HCT116 (cell line): ENCODE results near the gene EN2. TPM values are rescaled to one million over a fixed set of nuclear protein-coding genes. Genes with fewer than 3 reads are reported as not detected.

Experiments used
- ATAC-seq: fragments of 200-7000 bp; cut with Tn5 transposase; 2 replicates; pipeline ENCODE4 v1.9.1; 2020; ENCODE audit warnings: mild to moderate bottlenecking, moderate library complexity
- BruUV-seq: library from RNA; stranded (reverse); fragments of 400-500 nt; replicated peaks from 2 replicates; lab custom pipeline; 2021; lab: Mats Ljungman, UMichigan
- CTCF ChIA-PET: fragments of 300-600 bp; sonication (Branson Sonifier 250); formaldehyde crosslinking; loops from one replicate; lab custom pipeline; 2021; ENCODE audit warnings: antibody characterized with exemption; lab: Charles Lee
- POLR2A ChIA-PET: fragments of 300-600, 350-600 bp; sonication (Branson Sonifier 250); formaldehyde crosslinking; loops from one replicate; lab custom pipeline; 2021; ENCODE audit warnings: antibody characterized with exemption; lab: Charles Lee
- RAD21 ChIA-PET, 2 experiments: fragments of 300-600 bp; sonication (Branson Sonifier 250); formaldehyde crosslinking; loops; one replicate each; lab custom pipeline; 2023; ENCODE audit warnings: low total read pairs in 2 of 2; ENCODE audit not compliant: uncharacterized antibody in 2 of 2, unreplicated experiment in 2 of 2, low non-redundant PET in 1 of 2; lab: Charles Lee
- DNase-seq: peaks from one replicate; pipeline ENCODE4 v3.0.0-alpha.2; 2010; ENCODE audit warnings: low read depth, low spot score
- H2AFZ ChIP-seq: fragments of 200-600 bp; shearing (Covaris generic), sonication (generic); 2 replicates; pipeline ENCODE4 v1.6.1; 2017; ENCODE audit warnings: low read depth, mixed run types, mixed read lengths, antibody characterized with exemption, low read length; ENCODE audit not compliant: poor library complexity, severe bottlenecking
- H3K27ac ChIP-seq: 2 replicates; pipeline ENCODE4 v1.5.1; 2012; ENCODE audit warnings: low read depth, low read length
- H3K27me3 ChIP-seq: fragments of 200-600 bp; sonication (generic); 2 replicates; pipeline ENCODE4 v1.6.1; 2016; ENCODE audit warnings: mixed run types, low read length, mixed read lengths; ENCODE audit not compliant: insufficient read depth
- H3K36me3 ChIP-seq, 2 experiments: fragments of 200-500 bp in 1 of 2; fragments of 200-600 bp in 1 of 2; sonication (Bioruptor generic) in 1 of 2; sonication (generic) in 1 of 2; 2 replicates each; pipeline versions ENCODE4 v1.5.1 to v1.6.1; 2014 to 2016; ENCODE audit warnings: low read length in 2 of 2, inconsistent platforms in 1 of 2, mixed read lengths in 1 of 2, mixed run types in 1 of 2; ENCODE audit not compliant: insufficient read depth in 2 of 2, control insufficient read depth in 1 of 2
- H3K4me1 ChIP-seq, 2 experiments: fragments of 200-600 bp in 1 of 2; sonication (generic) in 1 of 2; 2 replicates each; pipeline versions ENCODE4 v1.5.1 to v1.6.1; 2012 to 2017; ENCODE audit warnings: low read length in 2 of 2, inconsistent platforms in 1 of 2, mild to moderate bottlenecking in 1 of 2, mixed read lengths in 1 of 2, mixed run types in 1 of 2, moderate library complexity in 1 of 2; ENCODE audit not compliant: insufficient read depth in 2 of 2, control insufficient read depth in 1 of 2
- H3K4me2 ChIP-seq: fragments of 200-600 bp; sonication (generic); 2 replicates; pipeline ENCODE4 v1.6.1; 2017; ENCODE audit warnings: mixed run types, low read length, mixed read lengths
- H3K4me3 ChIP-seq, 2 experiments: fragments of 200-600 bp in 1 of 2; sonication (generic) in 1 of 2; replicated peaks in 1 of 2; 2 replicates each; pipeline ENCODE4 v1.5.1; 2011 to 2016; ENCODE audit warnings: low read length in 2 of 2, control low read depth in 1 of 2, low read depth in 1 of 2, mild to moderate bottlenecking in 1 of 2, mixed read lengths in 1 of 2, mixed run types in 1 of 2
- H3K79me2 ChIP-seq: fragments of 200-600 bp; sonication (generic); 2 replicates; pipeline ENCODE4 v1.6.1; 2017; ENCODE audit warnings: mild to moderate bottlenecking, mixed run types, low read length, moderate library complexity, mixed read lengths; ENCODE audit not compliant: insufficient read depth
- H3K9ac ChIP-seq: fragments of 200-600 bp; sonication (generic); 2 replicates; pipeline ENCODE4 v1.6.1; 2016; ENCODE audit warnings: low read length, mixed read lengths
- H3K9me2 ChIP-seq: fragments of 200-600 bp; sonication (generic), shearing (Covaris generic); 2 replicates; pipeline ENCODE4 v1.6.1; 2017; ENCODE audit warnings: mixed run types, mild to moderate bottlenecking, moderate library complexity; ENCODE audit not compliant: insufficient read depth
- H3K9me3 ChIP-seq, 2 experiments: fragments of 200-500 bp in 1 of 2; fragments of 200-600 bp in 1 of 2; sonication (Bioruptor generic) in 1 of 2; sonication (generic) in 1 of 2; 2 replicates each; pipeline ENCODE4 v1.6.1; 2014 to 2017; ENCODE audit warnings: low read length in 2 of 2, mixed read lengths in 2 of 2, inconsistent platforms in 1 of 2, low read depth in 1 of 2, mild to moderate bottlenecking in 1 of 2, mixed run types in 1 of 2, moderate library complexity in 1 of 2; ENCODE audit not compliant: control insufficient read depth in 1 of 2, insufficient read depth in 1 of 2
- H4K20me1 ChIP-seq: fragments of 200-600 bp; sonication (generic), shearing (Covaris generic); 2 replicates; pipeline ENCODE4 v1.6.1; 2017; ENCODE audit warnings: mixed run types, mild to moderate bottlenecking, moderate library complexity; ENCODE audit not compliant: insufficient read depth
- EGR1 ChIP-seq: IDR thresholded peaks from 2 replicates; pipeline ENCODE4 v1.6.1; 2012; ENCODE audit warnings: low read depth
- POLR2A ChIP-seq: IDR thresholded peaks from 2 replicates; pipeline ENCODE4 v1.7.0; 2011; ENCODE audit warnings: borderline replicate concordance; ENCODE audit not compliant: insufficient read depth, insufficient read length; ENCODE audit errors: extremely low read depth
- POLR2AphosphoS5 ChIP-seq: IDR thresholded peaks from 2 replicates; pipeline ENCODE4 v1.6.1; 2011; ENCODE audit warnings: mild to moderate bottlenecking, low read depth, low read length, moderate library complexity
- REST ChIP-seq: IDR thresholded peaks from 2 replicates; pipeline ENCODE4 v1.6.1; 2012; ENCODE audit warnings: low read depth
- TCF7L2 ChIP-seq: IDR thresholded peaks from 2 replicates; pipeline ENCODE4 v1.7.0; 2011; ENCODE audit warnings: borderline replicate concordance, inconsistent platforms; ENCODE audit not compliant: insufficient read depth, insufficient read length; ENCODE audit errors: extremely low read depth
- ZBTB33 ChIP-seq: IDR thresholded peaks from 2 replicates; pipeline ENCODE4 v1.6.1; 2011; ENCODE audit warnings: mild to moderate bottlenecking, low read length, moderate library complexity; ENCODE audit not compliant: insufficient replicate concordance; ENCODE audit errors: extremely low read depth
- ZFX ChIP-seq: fragments of 450-650 bp; IDR thresholded peaks from 2 replicates; pipeline ENCODE4 v1.6.1; 2017
- intact Hi-C: fragments of 100-400 bp; cut with micrococcal nuclease; formaldehyde crosslinking; loops from 2 replicates; pipeline ENCODE4 v1.10.0; 2022
- total RNA-seq: library from RNA; stranded (reverse); gene quantifications from one replicate; pipeline ENCODE4 v1.2.1, GENCODE V29; 2021; ENCODE audit not compliant: unreplicated experiment

Gene EN2
- total RNA-seq, 1 experiment from 2014 or later = 0.32 TPM

GRCh38 chr7:155422151-155422550 is 35.8 kb upstream of the EN2 start:
- H4K20me1 ChIP-seq = no peaks in the 10 kb centered on the region
- H3K27me3 ChIP-seq = peaks cover 12% of the 10 kb centered on the region
- H3K4me3 ChIP-seq = no peak overlapping the region
- H3K9me2 ChIP-seq = no peaks in the 10 kb centered on the region
- no TSS peak for BruUV-seq
- no peak for TF ChIP-seq EGR1
- no peak for TF ChIP-seq ZBTB33
- no peak for TF ChIP-seq POLR2AphosphoS5
- no peak for TF ChIP-seq POLR2A
- TF ChIP-seq ZFX = no peak
- TF ChIP-seq REST = no peak
- TF ChIP-seq TCF7L2 = no peak
- ChIA-PET RAD21 (no interaction called here), CTCF (interaction anchor here (1.5 kb wide), 1 partner anchor 23 kb away, joined by 3 read pairs; no protein-coding TSS in a partner anchor), POLR2A (no interaction called here)
- no peaks in the 10 kb centered on the region for H3K36me3 ChIP-seq
- no peak overlapping the region for H3K4me2 ChIP-seq
- H3K79me2 ChIP-seq = no peaks in the 10 kb centered on the region
- no peak for ATAC-seq
- no peaks in the 10 kb centered on the region for H3K9me3 ChIP-seq
- DNase-seq = no peak
- H3K4me1 ChIP-seq = no peaks in the 10 kb centered on the region
- intact Hi-C loops = no loop called here
- no peak overlapping the region for H3K9ac ChIP-seq
- no peak overlapping the region for H2AFZ ChIP-seq
- H3K27ac ChIP-seq = no peak overlapping the region
